Cerebellar cortex (tissue), 1 donor: ENCODE data around the gene TMPRSS4.

Experiments used
- DNase-seq: peaks from one replicate; pipeline ENCODE4 v3.0.0-alpha.2; 2015; ENCODE audit warnings: low spot score

Gene TMPRSS4

GRCh38 chr11:118079491-118079890, 2.6 kb downstream of the TMPRSS4 start:
- DNase-seq: no peak

- DNase-seq: no peak
Observed at GRCh38 chr11:118080296-118080695, 3.4 kb downstream of the TMPRSS4 start.

GRCh38 chr11:118081241-118081958, 4.5 kb downstream of the TMPRSS4 start:
- no peak for DNase-seq

- DNase-seq: no peak
Observed at GRCh38 chr11:118082880-118083552, 6.1 kb downstream of the TMPRSS4 start.

- no peak for DNase-seq
Observed at GRCh38 chr11:118084247-118084646, 7.4 kb downstream of the TMPRSS4 start.

- no peak for DNase-seq
Observed at GRCh38 chr11:118084656-118085055, 7.8 kb downstream of the TMPRSS4 start.

GRCh38 chr11:118086913-118087768, 10.3 kb downstream of the TMPRSS4 start, which contains the start of gene SMIM35:
Gene SMIM35 (minus strand): TSS chr11:118086963. CDS start chr11:118086757, 206 bp downstream.
- DNase-seq: no peak

GRCh38 chr11:118087931-118088330, 11.1 kb downstream of the TMPRSS4 start:
- no peak for DNase-seq

GRCh38 chr11:118088531-118088930, 11.7 kb downstream of the TMPRSS4 start:
- DNase-seq: no peak

GRCh38 chr11:118090545-118091162, 13.8 kb downstream of the TMPRSS4 start:
- DNase-seq: no peak

- DNase-seq: no peak
Observed at GRCh38 chr11:118091690-118092089, 14.8 kb downstream of the TMPRSS4 start.

- DNase-seq: no peak
Observed at GRCh38 chr11:118092907-118093571, 16.2 kb downstream of the TMPRSS4 start.

- no peak for DNase-seq
Observed at GRCh38 chr11:118095493-118095892, 18.6 kb downstream of the TMPRSS4 start.

GRCh38 chr11:118095967-118096367, 19.1 kb downstream of the TMPRSS4 start:
- DNase-seq: no peak

GRCh38 chr11:118098996-118099837, 22.3 kb downstream of the TMPRSS4 start:
- no peak for DNase-seq

GRCh38 chr11:118099838-118100556, 23.1 kb downstream of the TMPRSS4 start:
- no peak for DNase-seq

- DNase-seq: no peak
Observed at GRCh38 chr11:118100691-118101232, 23.9 kb downstream of the TMPRSS4 start.

GRCh38 chr11:118102721-118103261, 25.9 kb downstream of the TMPRSS4 start:
- DNase-seq: no peak

- DNase-seq: no peak
Observed at GRCh38 chr11:118104491-118104890, 27.6 kb downstream of the TMPRSS4 start.
